Measurements from ENCODE around the gene FZD8. TPM values are rescaled to one million over a fixed set of nuclear protein-coding genes. Genes with fewer than 3 reads are reported as not detected.

FZD8 gene
- total and polyA plus RNA-seq, 2 experiments from 2014 or later = 0.47 to 8.7 TPM

GRCh38 chr10:35675846-35676245, 33.8 kb upstream of the FZD8 start:
- TF ChIP-seq CREB1 (CRISPR knock-in tag; IDR thresholded peaks at IDR 0.05; ENCODE audit: low read depth) = no peak
- no peak for TF ChIP-seq EZH2phosphoT487 (IDR thresholded peaks at IDR 0.05; ENCODE audit: unreplicated experiment)
- TF ChIP-seq REST (IDR thresholded peaks at IDR 0.05; ENCODE audit: unreplicated experiment) = no peak
- no peak for TF ChIP-seq NANOG (IDR thresholded peaks at IDR 0.05; ENCODE audit: borderline replicate concordance)
- TF ChIP-seq STAT1 (IDR thresholded peaks at IDR 0.05; ENCODE audit: unreplicated experiment) = no peak
- no peak for TF ChIP-seq CTCF (conservative IDR thresholded peaks at IDR 0.05; ENCODE audit: low read depth in 2 of 2)
- no peak for TF ChIP-seq POLR2AphosphoS5 (IDR thresholded peaks at IDR 0.05; ENCODE audit: low read depth)
- TF ChIP-seq ZNF462 (CRISPR knock-in tag; IDR thresholded peaks at IDR 0.05) = no peak
- TF ChIP-seq ZNF114 (CRISPR knock-in tag; IDR thresholded peaks at IDR 0.05) = no peak
- H3K27ac Mint-ChIP-seq = no peak overlapping the region
- Histone ChIP-seq H2AFZ (0 out of 2 replicates have a peak overlapping the region, but pooled peaks have one; percentile 66), H3K36me3 (ENCODE audit: insufficient read depth) (no peaks in the 10 kb centered on the region), H3K4me1 (ENCODE audit: insufficient read depth) (no peaks in the 10 kb centered on the region), H3K27me3 (ENCODE audit: insufficient read depth) (no peaks in the 10 kb centered on the region), H3F3A (replicated peaks; ENCODE audit: low read depth) (no peaks in the 10 kb centered on the region), H3K4me2 (no peak overlapping the region), H3K79me2 (replicated peaks; ENCODE audit: insufficient read depth) (no peaks in the 10 kb centered on the region), H3K4me3 (no peak overlapping the region), H3K27ac (ENCODE audit: low read depth) (no peak overlapping the region), H3K9me2 (ENCODE audit: insufficient read depth) (no peaks in the 10 kb centered on the region), H4K20me1 (replicated peaks; ENCODE audit: insufficient read depth) (no peaks in the 10 kb centered on the region)
- no peaks in the 10 kb centered on the region for H3K27me3 Mint-ChIP-seq (ENCODE audit: insufficient read depth, low read depth, poor library complexity)
- no peak for DNase-seq (ENCODE audit: low spot score)
- no peaks in the 10 kb centered on the region for H3K36me3 Mint-ChIP-seq (ENCODE audit: low read depth)
- no peak overlapping the region for H3K4me3 Mint-ChIP-seq
- no peak for ATAC-seq
- H3K9me3 Mint-ChIP-seq = no peaks in the 10 kb centered on the region; the same call in 2 of the 3 replicates
- H3K4me1 Mint-ChIP-seq = no peaks in the 10 kb centered on the region

Data from GM23338 (cell line).